ENCODE data around the gene ERC2.

DNA sequence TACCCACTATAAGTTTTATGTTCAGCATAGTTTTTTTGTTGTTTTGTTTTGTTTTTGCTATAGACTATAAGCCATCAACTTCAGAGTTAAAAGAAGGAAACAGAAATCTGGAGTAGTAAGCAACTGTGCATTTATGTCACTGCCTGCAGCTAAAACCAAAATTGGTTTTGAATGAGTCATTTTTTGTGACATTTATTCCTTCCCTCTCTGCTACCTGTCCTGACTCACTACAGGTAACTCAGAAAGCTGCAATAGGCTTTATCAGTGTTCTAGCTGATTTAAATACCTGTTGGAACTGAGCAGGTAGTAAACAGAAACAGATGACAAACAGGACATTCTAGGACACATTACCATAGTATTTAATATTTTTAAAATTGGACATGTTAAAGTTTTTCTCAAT, 587.9 kb downstream of the ERC2 start:
- TF ChIP-seq, protein P1, sequence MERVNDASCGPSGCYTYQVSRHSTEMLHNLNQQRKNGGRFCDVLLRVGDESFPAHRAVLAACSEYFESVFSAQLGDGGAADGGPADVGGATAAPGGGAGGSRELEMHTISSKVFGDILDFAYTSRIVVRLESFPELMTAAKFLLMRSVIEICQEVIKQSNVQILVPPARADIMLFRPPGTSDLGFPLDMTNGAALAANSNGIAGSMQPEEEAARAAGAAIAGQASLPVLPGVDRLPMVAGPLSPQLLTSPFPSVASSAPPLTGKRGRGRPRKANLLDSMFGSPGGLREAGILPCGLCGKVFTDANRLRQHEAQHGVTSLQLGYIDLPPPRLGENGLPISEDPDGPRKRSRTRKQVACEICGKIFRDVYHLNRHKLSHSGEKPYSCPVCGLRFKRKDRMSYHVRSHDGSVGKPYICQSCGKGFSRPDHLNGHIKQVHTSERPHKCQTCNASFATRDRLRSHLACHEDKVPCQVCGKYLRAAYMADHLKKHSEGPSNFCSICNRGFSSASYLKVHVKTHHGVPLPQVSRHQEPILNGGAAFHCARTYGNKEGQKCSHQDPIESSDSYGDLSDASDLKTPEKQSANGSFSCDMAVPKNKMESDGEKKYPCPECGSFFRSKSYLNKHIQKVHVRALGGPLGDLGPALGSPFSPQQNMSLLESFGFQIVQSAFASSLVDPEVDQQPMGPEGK (CRISPR knock-in tag; IDR thresholded peaks at IDR 0.05; ENCODE audit: borderline replicate concordance) = no peak
- TF ChIP-seq OSR1 (CRISPR knock-in tag; IDR thresholded peaks at IDR 0.05) (no peak), ZNF70 (CRISPR knock-in tag; IDR thresholded peaks at IDR 0.05) (no peak), ARNTL (CRISPR knock-in tag; IDR thresholded peaks at IDR 0.05; ENCODE audit: borderline replicate concordance, low read depth) (no peak), ESRRG (CRISPR knock-in tag; IDR thresholded peaks at IDR 0.05) (no peak), TCF4 (CRISPR knock-in tag; IDR thresholded peaks at IDR 0.05; ENCODE audit: borderline replicate concordance) (no peak)
- TF ChIP-seq, protein P2, sequence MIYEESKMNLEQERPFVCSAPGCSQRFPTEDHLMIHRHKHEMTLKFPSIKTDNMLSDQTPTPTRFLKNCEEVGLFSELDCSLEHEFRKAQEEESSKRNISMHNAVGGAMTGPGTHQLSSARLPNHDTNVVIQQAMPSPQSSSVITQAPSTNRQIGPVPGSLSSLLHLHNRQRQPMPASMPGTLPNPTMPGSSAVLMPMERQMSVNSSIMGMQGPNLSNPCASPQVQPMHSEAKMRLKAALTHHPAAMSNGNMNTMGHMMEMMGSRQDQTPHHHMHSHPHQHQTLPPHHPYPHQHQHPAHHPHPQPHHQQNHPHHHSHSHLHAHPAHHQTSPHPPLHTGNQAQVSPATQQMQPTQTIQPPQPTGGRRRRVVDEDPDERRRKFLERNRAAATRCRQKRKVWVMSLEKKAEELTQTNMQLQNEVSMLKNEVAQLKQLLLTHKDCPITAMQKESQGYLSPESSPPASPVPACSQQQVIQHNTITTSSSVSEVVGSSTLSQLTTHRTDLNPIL (CRISPR knock-in tag; IDR thresholded peaks at IDR 0.05; ENCODE audit: low read depth) = no peak

Measured in SK-N-SH treated with all-trans-retinoic acid at 6 μM for 48 hours (cell line).